Transverse colon (tissue), 3 donors: ENCODE data around the gene EQTN.

Source experiments
- POLR2A ChIP-seq: fragments of 450-650 bp; IDR thresholded peaks from one replicate; pipeline ENCODE4 v1.6.1; 2016; ENCODE audit warnings: antibody characterized with exemption, mild to moderate bottlenecking, moderate library complexity
- TF ChIP-seq, protein P1 (sequence below), 5 experiments: fragments of 200-600 bp in 3 of 5; fragments of 450-650 bp in 2 of 5; sonication (generic) in 3 of 5; IDR thresholded peaks; 1 replicate in 2 of 5; 2 replicates in 3 of 5; pipeline ENCODE4 v1.5.1; 2016 to 2017; ENCODE audit warnings: antibody characterized with exemption in 5 of 5, inconsistent platforms in 3 of 5, mild to moderate bottlenecking in 2 of 5, moderate library complexity in 1 of 5

DNA sequence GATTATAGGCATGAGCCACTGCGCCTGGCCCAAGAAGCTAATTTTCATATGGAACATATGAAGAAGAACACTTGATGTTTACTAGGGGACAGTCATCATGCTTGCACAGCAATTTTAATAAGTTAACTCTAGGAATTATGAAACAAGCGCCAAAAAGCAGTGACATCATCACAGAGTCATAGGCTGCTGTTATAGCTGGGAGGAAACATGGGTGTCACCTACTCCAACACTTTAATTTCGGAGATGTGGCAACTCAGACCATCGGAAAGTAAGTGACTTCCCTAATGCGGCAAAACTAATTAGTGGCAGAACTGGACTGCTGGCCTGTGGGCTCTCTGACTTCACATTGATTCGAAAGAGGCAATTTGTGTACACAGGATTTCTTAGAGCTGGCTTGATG is 38.1 kb upstream of the EQTN start:
- TF ChIP-seq POLR2A = no peak
- TF ChIP-seq, protein P1, sequence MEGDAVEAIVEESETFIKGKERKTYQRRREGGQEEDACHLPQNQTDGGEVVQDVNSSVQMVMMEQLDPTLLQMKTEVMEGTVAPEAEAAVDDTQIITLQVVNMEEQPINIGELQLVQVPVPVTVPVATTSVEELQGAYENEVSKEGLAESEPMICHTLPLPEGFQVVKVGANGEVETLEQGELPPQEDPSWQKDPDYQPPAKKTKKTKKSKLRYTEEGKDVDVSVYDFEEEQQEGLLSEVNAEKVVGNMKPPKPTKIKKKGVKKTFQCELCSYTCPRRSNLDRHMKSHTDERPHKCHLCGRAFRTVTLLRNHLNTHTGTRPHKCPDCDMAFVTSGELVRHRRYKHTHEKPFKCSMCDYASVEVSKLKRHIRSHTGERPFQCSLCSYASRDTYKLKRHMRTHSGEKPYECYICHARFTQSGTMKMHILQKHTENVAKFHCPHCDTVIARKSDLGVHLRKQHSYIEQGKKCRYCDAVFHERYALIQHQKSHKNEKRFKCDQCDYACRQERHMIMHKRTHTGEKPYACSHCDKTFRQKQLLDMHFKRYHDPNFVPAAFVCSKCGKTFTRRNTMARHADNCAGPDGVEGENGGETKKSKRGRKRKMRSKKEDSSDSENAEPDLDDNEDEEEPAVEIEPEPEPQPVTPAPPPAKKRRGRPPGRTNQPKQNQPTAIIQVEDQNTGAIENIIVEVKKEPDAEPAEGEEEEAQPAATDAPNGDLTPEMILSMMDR (IDR thresholded peaks at IDR 0.05) = no peak
